Gastroesophageal sphincter (tissue), 4 donors: ENCODE results near the gene ASB2. TPM values are rescaled to one million over a fixed set of nuclear protein-coding genes. Genes with fewer than 3 reads are reported as not detected.

ENCODE experiments used
- ATAC-seq: fragments of 150-250 bp; one replicate; pipeline ENCODE4 v1.9.1; 2016; ENCODE audit warnings: mild to moderate bottlenecking, moderate library complexity
- H3K27ac ChIP-seq, 4 donors: fragments of 200-600 bp; sonication (generic) in 3 of 4; 1 replicate in 3 of 4; 2 replicates in 1 of 4; pipeline ENCODE4 v1.5.1; 2016 to 2019
- H3K27me3 ChIP-seq: fragments of 200-600 bp; sonication (generic); one replicate; pipeline ENCODE4 v1.5.1; 2019
- H3K36me3 ChIP-seq, 2 donors: fragments of 200-600 bp; sonication (generic); one replicate each; pipeline ENCODE4 v1.5.1; 2019; ENCODE audit warnings: control low read depth in 1 of 2
- H3K4me1 ChIP-seq, 3 donors: fragments of 200-600 bp; sonication (generic); 1 replicate in 2 of 3; 2 replicates in 1 of 3; pipeline ENCODE4 v1.5.1; 2016 to 2019; ENCODE audit warnings: control low read depth in 2 of 3
- H3K4me3 ChIP-seq, 2 donors: fragments of 200-600 bp; sonication (generic); one replicate each; pipeline ENCODE4 v1.5.1; 2019; ENCODE audit warnings: mild to moderate bottlenecking in 1 of 2, moderate library complexity in 1 of 2
- H3K9me3 ChIP-seq, 3 donors: fragments of 200-600 bp; sonication (generic); one replicate each; pipeline ENCODE4 v1.5.1; 2017 to 2019; ENCODE audit warnings: control low read depth in 2 of 3
- EP300 ChIP-seq: sonication (generic); formaldehyde crosslinking; IDR thresholded peaks from one replicate; pipeline ENCODE4 v1.6.1; 2017; ENCODE audit warnings: antibody characterized with exemption, mild to moderate bottlenecking
- POLR2A ChIP-seq, 2 donors: fragments of 450-650 bp; IDR thresholded peaks; one replicate each; pipeline ENCODE4 v1.6.1; 2017; ENCODE audit warnings: antibody characterized with exemption in 2 of 2, mild to moderate bottlenecking in 2 of 2, moderate library complexity in 1 of 2
- POLR2AphosphoS5 ChIP-seq: sonication (generic); formaldehyde crosslinking; IDR thresholded peaks from one replicate; pipeline ENCODE4 v1.6.1; 2017; ENCODE audit warnings: antibody characterized with exemption
- WGBS, 2 donors: methylation state at CpG; one replicate each; pipeline ENCODE4 v1.1.5; 2018; ENCODE audit warnings: low coverage in 1 of 2; 5-methylcytosine and 5-hydroxymethylcytosine counted together
- total RNA-seq, 4 donors: library from RNA; depleted of rRNA; stranded (reverse); fragments of >200 nt; gene quantifications; one replicate each; pipeline ENCODE4 v1.1.0, GENCODE V29; 2016
- TF ChIP-seq, protein P1 (sequence below), 4 experiments: fragments of 200-600 bp in 2 of 4; fragments of 450-650 bp in 2 of 4; sonication (generic) in 1 of 4; IDR thresholded peaks; one replicate each; pipeline ENCODE4 v1.5.1; 2017 to 2019; ENCODE audit warnings: antibody characterized with exemption in 4 of 4, mild to moderate bottlenecking in 2 of 4, moderate library complexity in 2 of 4

The ASB2 gene
- total RNA-seq, 4 donors from 2014 or later, result 118 to 208 (median 120) TPM

DNA sequence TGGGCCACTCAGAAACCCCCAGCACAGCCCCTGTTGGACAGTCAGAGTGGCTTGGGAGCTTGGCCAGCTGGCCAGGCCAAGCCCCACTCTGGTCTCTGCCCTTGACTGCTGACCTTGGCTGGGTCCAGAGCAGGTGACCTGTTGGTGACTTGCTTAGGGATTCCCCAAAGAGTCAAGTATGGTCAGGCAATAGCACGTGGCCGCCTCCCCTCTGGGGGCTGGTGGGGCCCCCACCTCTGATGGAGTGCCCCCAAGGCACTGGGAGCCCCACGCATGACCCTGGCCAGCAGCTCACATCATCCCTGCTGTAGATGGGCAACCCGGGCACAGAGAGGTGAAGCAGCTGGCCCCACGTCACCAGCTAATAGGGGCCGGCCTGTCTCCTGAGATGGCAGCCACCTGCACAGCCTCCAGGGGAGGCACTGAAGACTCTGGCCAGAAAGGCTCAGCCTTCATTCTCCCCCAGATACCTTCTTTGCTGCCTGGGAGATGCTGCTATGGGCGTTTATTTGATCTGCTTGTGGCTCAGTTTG lies 22.6 kb upstream of the ASB2 start:
- H3K36me3 ChIP-seq, result no peaks in the 10 kb centered on the region
- no peak overlapping the region for H3K4me3 ChIP-seq
- TF ChIP-seq POLR2AphosphoS5, result no peak
- no peak for TF ChIP-seq POLR2A (IDR thresholded peaks at IDR 0.05)
- no peak for TF ChIP-seq EP300
- TF ChIP-seq, protein P1, sequence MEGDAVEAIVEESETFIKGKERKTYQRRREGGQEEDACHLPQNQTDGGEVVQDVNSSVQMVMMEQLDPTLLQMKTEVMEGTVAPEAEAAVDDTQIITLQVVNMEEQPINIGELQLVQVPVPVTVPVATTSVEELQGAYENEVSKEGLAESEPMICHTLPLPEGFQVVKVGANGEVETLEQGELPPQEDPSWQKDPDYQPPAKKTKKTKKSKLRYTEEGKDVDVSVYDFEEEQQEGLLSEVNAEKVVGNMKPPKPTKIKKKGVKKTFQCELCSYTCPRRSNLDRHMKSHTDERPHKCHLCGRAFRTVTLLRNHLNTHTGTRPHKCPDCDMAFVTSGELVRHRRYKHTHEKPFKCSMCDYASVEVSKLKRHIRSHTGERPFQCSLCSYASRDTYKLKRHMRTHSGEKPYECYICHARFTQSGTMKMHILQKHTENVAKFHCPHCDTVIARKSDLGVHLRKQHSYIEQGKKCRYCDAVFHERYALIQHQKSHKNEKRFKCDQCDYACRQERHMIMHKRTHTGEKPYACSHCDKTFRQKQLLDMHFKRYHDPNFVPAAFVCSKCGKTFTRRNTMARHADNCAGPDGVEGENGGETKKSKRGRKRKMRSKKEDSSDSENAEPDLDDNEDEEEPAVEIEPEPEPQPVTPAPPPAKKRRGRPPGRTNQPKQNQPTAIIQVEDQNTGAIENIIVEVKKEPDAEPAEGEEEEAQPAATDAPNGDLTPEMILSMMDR (IDR thresholded peaks at IDR 0.05), result no peak
- WGBS, 2 donors, result no CpG with 5 or more reads among the region's 7 CpGs
- H3K9me3 ChIP-seq, result no peaks in the 10 kb centered on the region
- H3K4me1 ChIP-seq, result peaks cover 0 to 47% (median 22%) of the 10 kb centered on the region in 3 donors
- no peak overlapping the region for H3K27ac ChIP-seq
- no peak for ATAC-seq
- H3K27me3 ChIP-seq, result no peaks in the 10 kb centered on the region

DNA sequence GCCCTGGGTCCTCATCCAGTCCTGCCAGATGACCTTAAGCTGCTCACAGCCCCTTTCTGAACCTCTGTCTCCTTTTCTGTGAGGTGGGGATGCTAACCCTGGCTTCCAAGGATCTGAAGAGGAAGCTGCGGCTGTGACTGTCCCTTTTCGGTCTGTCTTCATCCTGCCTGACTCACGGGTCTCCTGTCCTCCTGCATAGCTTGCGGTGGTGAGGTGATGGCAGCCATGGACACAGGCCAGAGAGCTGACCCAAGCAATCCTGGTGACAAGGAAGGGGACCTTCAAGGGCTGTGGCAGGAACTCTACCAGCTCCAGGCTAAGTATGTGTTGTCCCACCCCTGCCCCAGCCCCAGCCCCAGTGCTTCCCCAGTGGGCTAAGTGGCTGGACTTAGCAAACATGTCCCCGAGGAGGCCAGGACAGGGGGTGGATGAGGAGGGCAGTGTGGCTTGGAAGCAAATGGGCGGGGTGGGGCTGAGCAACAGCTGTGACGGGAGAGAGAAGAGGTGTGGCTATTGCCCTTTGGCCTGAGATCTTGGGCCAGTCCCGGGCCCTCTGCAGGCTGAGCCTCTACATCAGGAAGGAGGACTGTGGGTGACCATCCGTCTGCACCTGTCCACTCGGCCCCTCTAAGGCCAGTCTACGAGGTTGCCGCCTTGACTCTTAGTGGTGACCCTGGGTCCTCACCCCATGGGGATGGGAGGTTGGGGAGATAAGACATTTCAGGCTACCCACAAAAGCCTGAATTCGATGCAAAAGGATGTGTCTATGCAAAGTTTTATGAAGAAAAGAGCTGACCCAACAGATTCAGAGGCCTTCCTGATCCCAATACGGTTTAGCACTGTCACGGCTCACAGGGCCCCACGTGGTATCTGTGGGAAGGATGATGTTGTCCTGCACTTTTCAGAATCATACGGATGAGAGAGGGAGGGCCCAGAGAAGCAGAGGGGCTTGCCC lies 21.8 kb upstream of the ASB2 start:
- H3K9me3 ChIP-seq, result no peaks in the 10 kb centered on the region
- no peaks in the 10 kb centered on the region for H3K27me3 ChIP-seq
- 79 to 80% methylated on average over 2 to 4 of the region's 17 CpGs for WGBS, 2 donors
- ATAC-seq, result no peak
- no peak overlapping the region for H3K4me3 ChIP-seq
- H3K27ac ChIP-seq, result no peak overlapping the region
- H3K4me1 ChIP-seq, result peaks cover 0 to 47% (median 22%) of the 10 kb centered on the region in 3 donors
- no peaks in the 10 kb centered on the region for H3K36me3 ChIP-seq
- TF ChIP-seq EP300 (no peak), POLR2AphosphoS5 (no peak)

DNA sequence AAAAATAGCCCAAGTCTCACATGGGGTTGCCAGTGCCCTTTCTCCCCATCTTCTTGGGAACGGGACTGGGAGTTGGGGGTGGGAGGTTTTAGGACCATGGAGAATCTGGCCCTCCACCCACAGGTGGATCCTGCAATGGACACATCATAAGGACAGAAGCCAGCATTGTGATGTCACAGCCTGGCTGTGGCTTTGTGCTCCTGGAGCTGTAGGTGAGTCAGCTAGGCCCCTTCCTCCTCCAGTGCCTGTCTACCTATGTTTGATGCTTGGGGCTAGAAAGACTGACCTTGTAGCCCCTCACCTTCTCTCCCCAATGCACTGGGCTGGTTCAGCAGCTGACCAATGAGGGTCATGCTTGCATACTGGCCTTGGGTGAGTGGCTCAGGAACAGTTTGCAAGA lies 20.7 kb upstream of the ASB2 start, which contains the start of gene CCDC197:
Gene CCDC197, plus strand, starts transcription at position 220 of the 400 bp plus-strand sequence. CDS start 831 bp downstream, outside the sequence.
- no peaks in the 10 kb centered on the region for H3K9me3 ChIP-seq
- TF ChIP-seq EP300 (no peak), POLR2A (IDR thresholded peaks at IDR 0.05) (no peak), POLR2AphosphoS5 (no peak)
- TF ChIP-seq, protein P1 (IDR thresholded peaks at IDR 0.05), result no peak
- 80% methylated on average over 1 of the region's 1 CpG; no CpG with 5 or more reads in 1 of the 2 donors for WGBS, 2 donors
- H3K4me1 ChIP-seq, result peaks cover 0 to 47% (median 22%) of the 10 kb centered on the region in 3 donors
- H3K27ac ChIP-seq, result peak within 1 kb of the TSS in 3 of 4 donors; percentile 84 to 89 (median 85)
- no peaks in the 10 kb centered on the region for H3K36me3 ChIP-seq
- H3K4me3 ChIP-seq, result no peak within 1 kb of the TSS
- H3K27me3 ChIP-seq, result no peaks in the 10 kb centered on the region
- no peak for ATAC-seq

DNA sequence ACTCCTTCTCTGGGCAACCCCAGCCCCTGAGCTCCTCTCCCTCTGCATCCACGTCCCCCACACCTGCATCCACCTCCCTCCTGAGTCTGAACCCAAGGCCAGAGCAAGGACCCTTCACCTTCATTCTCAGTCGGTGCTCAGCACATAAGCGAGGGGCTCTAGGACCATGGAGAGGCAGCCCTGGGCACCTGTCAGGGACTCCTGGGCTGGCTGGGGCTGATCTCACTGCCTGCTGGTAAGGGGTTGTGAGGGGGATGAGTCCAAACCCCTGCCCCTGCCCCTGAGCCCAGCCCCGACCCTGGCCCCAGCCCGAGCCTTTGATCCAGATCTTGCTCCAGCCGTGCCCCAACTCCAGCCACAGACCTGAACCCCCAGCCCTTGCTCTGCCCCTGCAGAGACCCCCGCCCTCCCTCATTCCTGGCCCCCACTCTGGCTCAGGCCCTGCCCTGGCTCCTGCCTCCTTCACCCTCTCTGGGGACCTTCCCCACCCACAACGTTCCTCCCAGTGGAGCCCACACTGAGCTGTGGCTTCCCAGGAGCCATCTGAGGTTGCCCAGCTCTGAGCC lies 19.8 kb upstream of the ASB2 start:
- 40 to 57% methylated on average over 1 to 2 of the region's 8 CpGs for WGBS, 2 donors

More for the DNA sequence above, 19.8 kb upstream of the ASB2 start:
- Histone ChIP-seq H3K9me3 (no peaks in the 10 kb centered on the region), H3K27ac (peak overlapping the region in 3 of 4 donors; percentile 84 to 89 (median 85)), H3K4me3 (no peak overlapping the region), H3K36me3 (no peaks in the 10 kb centered on the region), H3K4me1 (peaks cover 0 to 38% (median 16%) of the 10 kb centered on the region in 3 donors), H3K27me3 (no peaks in the 10 kb centered on the region)
- TF ChIP-seq EP300 (no peak), POLR2AphosphoS5 (no peak), POLR2A (IDR thresholded peaks at IDR 0.05) (no peak)
- TF ChIP-seq, protein P1 (IDR thresholded peaks at IDR 0.05), result no peak
- no peak for ATAC-seq
